ENCODE measurements around the gene MARCHF4. TPM values are rescaled to one million over a fixed set of nuclear protein-coding genes. Genes with fewer than 3 reads are reported as not detected.
A peak's percentile ranks its signal among the peaks of the same experiment; 100 is the strongest.

MARCHF4 gene
- total and polyA plus RNA-seq, 11 donors = 0.01 to 0.56 (median 0.14) TPM; not detected in 6

DNA sequence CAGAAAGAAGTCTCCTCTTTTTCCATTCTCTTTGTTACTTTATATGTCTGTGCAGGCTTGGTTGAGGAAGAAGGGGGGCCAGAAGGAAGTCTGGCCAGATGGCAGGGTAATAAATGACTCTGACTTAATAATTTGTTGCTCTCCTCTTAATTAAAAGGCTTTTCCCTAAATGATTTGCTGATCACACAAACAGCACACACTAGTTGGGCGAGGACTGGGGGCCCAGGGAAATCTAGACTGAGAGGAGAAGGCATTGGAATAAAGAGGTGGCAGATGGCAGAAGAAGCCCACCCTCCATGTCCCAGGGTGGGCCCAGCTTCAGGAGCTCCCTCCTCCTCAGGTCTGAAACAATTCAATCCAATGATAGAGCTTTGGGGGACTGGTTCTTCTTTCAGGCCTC lies 27.3 kb upstream of the MARCHF4 start:
- intact Hi-C loops (cut with DNase I) = loop anchor here in 7 of 10 donors (10.0 kb wide), 2 partner anchors 155 to 185 kb away; no protein-coding TSS in a partner anchor
- ATAC-seq = no peak

DNA sequence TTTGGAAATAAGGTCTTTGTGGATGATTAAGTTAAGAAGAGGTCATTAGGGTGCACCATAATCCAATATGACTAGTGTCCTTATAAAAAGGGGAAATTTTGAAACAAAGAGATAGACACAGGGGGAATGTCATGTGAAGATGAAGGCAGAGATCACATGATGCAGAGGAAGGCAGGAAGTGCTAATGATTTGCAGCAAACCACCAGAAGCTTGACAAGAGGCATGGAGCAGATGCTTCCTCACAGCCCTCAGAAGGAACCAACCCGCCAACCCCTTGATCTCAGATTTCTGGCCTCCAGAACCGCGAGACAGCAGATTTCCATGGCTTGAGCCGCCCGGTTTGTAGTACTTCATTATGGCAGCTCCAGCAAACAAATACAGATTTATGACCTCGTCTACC lies 22.6 kb upstream of the MARCHF4 start:
- ATAC-seq = peak in 1 of 4 donors; percentile 7
- Histone ChIP-seq H3K4me1 (no peaks in the 10 kb centered on the region), H3K27me3 (no peaks in the 10 kb centered on the region), H3K4me3 (no peak overlapping the region), H3K27ac (peak overlapping the region in 1 of 12 donors; percentile 55), H3K9me3 (no peaks in the 10 kb centered on the region), H3K36me3 (no peaks in the 10 kb centered on the region)
- intact Hi-C loops (cut with DNase I) = loop anchor here in 2 of 10 donors (10.0 kb wide), 2 partner anchors 150 to 180 kb away; no protein-coding TSS in a partner anchor
- 82 to 89% (median 85%) methylated on average over 6 of the region's 6 CpGs for WGBS, 4 donors
- TF ChIP-seq, protein P1, sequence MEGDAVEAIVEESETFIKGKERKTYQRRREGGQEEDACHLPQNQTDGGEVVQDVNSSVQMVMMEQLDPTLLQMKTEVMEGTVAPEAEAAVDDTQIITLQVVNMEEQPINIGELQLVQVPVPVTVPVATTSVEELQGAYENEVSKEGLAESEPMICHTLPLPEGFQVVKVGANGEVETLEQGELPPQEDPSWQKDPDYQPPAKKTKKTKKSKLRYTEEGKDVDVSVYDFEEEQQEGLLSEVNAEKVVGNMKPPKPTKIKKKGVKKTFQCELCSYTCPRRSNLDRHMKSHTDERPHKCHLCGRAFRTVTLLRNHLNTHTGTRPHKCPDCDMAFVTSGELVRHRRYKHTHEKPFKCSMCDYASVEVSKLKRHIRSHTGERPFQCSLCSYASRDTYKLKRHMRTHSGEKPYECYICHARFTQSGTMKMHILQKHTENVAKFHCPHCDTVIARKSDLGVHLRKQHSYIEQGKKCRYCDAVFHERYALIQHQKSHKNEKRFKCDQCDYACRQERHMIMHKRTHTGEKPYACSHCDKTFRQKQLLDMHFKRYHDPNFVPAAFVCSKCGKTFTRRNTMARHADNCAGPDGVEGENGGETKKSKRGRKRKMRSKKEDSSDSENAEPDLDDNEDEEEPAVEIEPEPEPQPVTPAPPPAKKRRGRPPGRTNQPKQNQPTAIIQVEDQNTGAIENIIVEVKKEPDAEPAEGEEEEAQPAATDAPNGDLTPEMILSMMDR (IDR thresholded peaks at IDR 0.05) = no peak
- no peak for TF ChIP-seq POLR2A (IDR thresholded peaks at IDR 0.05)
- DNase-seq = no peak

More for the DNA sequence above, 27.3 kb upstream of the MARCHF4 start:
- no peak for DNase-seq
- H3K36me3 ChIP-seq = no peaks in the 10 kb centered on the region
- H3K4me3 ChIP-seq = no peak overlapping the region
- no peak overlapping the region for H3K27ac ChIP-seq
- H3K4me1 ChIP-seq = no peaks in the 10 kb centered on the region
- no peaks in the 10 kb centered on the region for H3K27me3 ChIP-seq
- 69 to 77% (median 73%) methylated on average over 1 of the region's 1 CpG for WGBS, 4 donors
- no peaks in the 10 kb centered on the region for H3K9me3 ChIP-seq
- TF ChIP-seq, protein P1 (IDR thresholded peaks at IDR 0.05) = no peak
- TF ChIP-seq POLR2A (IDR thresholded peaks at IDR 0.05) = no peak

DNA sequence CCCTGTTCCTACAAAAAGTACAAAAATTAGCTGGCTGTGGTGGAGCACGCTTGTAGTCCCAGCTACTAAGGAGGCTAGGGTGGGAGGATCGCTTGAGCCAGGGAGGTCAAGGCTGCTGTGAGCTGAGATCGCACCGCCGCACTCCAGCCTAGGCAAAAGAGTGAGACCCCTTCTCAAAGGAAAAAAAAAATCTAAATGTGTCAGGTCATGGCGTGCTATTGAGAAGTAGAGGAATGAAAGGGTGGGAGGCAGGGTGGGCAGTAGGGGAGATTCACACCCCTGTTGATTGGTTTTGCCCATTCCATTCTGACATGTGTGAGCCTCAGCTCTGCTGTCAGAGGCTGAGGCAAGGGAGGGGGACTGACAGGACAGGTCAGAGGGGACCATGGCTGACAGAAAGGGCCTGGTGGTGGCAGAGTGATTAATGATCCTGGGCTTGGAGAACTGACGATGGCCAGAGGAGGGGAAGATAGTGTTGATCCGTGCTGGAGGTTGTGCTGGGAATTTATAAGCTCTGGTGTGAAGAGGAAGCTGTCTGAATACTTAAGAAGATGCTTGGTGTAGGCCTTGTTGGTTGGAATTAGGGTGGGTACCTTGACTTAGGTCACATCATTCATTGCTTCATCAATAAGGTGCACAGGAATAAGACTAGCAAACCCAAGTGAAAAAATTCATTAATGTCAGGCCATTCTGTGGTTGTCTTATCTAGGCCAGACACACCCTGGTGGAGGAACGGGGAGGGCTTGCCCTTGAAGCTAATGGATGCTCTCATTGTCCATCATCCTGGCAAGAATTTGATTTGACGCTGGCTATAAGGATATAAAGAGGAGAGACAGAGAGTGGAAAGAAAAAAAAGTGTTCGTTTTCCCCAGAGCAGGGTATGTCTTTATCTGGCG lies 20.9 kb upstream of the MARCHF4 start:
- Histone ChIP-seq H3K27me3 (peaks cover 0 to 2% (median 0%) of the 10 kb centered on the region in 9 donors), H3K36me3 (no peaks in the 10 kb centered on the region), H3K4me3 (no peak overlapping the region), H3K9me3 (no peaks in the 10 kb centered on the region), H3K27ac (no peak overlapping the region), H3K4me1 (peaks cover 0 to 12% (median 0%) of the 10 kb centered on the region in 12 donors)
- 76 to 82% (median 78%) methylated on average over 12 of the region's 12 CpGs for WGBS, 4 donors
- DNase-seq = no peak
- ATAC-seq = no peak
- intact Hi-C loops (cut with DNase I) = loop anchor here in 2 of 10 donors (10.0 kb wide), 2 partner anchors 148 to 178 kb away; no protein-coding TSS in a partner anchor
- no peak for TF ChIP-seq POLR2A (IDR thresholded peaks at IDR 0.05)
- TF ChIP-seq, protein P1 (IDR thresholded peaks at IDR 0.05) = no peak

DNA sequence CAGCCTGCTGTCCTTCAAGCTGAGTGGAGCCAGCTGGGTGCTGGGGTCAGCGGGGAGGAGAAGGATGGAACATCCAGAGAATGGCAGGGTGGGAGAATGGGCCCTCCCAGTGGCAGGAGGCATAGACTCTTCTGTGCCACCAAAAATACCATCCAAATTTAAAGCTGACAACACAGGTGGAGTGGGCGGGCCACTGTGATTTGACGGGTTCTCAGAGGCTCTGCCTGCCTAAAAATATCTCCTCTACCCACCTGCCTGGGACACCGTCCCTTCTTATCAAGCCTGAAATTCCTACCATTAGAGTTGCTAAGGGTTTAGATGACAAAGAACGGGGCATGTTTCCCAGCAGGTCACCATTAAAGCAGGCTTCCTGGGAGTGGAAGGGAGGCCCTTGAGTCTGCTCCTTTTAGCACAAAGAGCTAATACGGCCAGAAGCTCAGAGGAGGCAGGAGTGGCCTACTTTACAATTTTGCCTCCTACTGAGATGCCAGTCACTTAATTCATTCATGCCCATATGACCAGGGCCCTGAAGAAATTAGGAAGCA lies 19.8 kb upstream of the MARCHF4 start:
- Histone ChIP-seq H3K9me3 (peaks cover 0 to 5% (median 0%) of the 10 kb centered on the region in 12 donors), H3K27ac (no peak overlapping the region), H3K4me1 (peaks cover 0 to 12% (median 0%) of the 10 kb centered on the region in 12 donors), H3K27me3 (peaks cover 0 to 2% (median 0%) of the 10 kb centered on the region in 9 donors), H3K4me3 (no peak overlapping the region), H3K36me3 (no peaks in the 10 kb centered on the region)
- DNase-seq (no peak), ATAC-seq (no peak)
- no peak for TF ChIP-seq POLR2A (IDR thresholded peaks at IDR 0.05)
- TF ChIP-seq, protein P1 (IDR thresholded peaks at IDR 0.05) = no peak
- WGBS, 4 donors = 63 to 77% (median 69%) methylated on average over 6 of the region's 6 CpGs
- intact Hi-C loops (cut with DNase I) = loop anchor here in 2 of 10 donors (10.0 kb wide), 2 partner anchors 147 to 177 kb away; no protein-coding TSS in a partner anchor
